HG02610 (cell line): ENCODE results near the gene GJB3.
"Not testable (repeated sequence)": the region's sequence is repeated elsewhere in the genome, so short reads cannot be mapped to it uniquely, and the experiment has no call there.

Source experiments
- ATAC-seq: cut with Tn5 transposase; IDR thresholded peaks from one replicate; pipeline ENCODE4 v1.9.1; 2021; ENCODE audit warnings: mild to moderate bottlenecking, moderate library complexity; ENCODE audit not compliant: unreplicated experiment

Gene GJB3

GRCh38 chr1:34759503-34760357, 21.3 kb upstream of the GJB3 start, which contains the start of gene GJB4:
GJB4 (plus strand) TSS chr1:34759740; CDS start chr1:34761255, 1,515 bp downstream.
- ATAC-seq, result no peak

- no peak for ATAC-seq
These were observed 19.7 kb upstream of the GJB3 start for GRCh38 chr1:34761176-34761761.

GRCh38 chr1:34761776-34762307, 19.2 kb upstream of the GJB3 start:
- ATAC-seq, result no peak

GRCh38 chr1:34762474-34763141, 18.4 kb upstream of the GJB3 start:
- ATAC-seq, result no peak

GRCh38 chr1:34763142-34763781, 17.8 kb upstream of the GJB3 start:
- ATAC-seq, result no peak

GRCh38 chr1:34768856-34769255, 12.2 kb upstream of the GJB3 start:
- no peak for ATAC-seq

- ATAC-seq, result no peak
These were observed 10.0 kb upstream of the GJB3 start for GRCh38 chr1:34770891-34771504.

- ATAC-seq, result no peak
These were observed 9.2 kb upstream of the GJB3 start for GRCh38 chr1:34771573-34772371.

- ATAC-seq, result not testable (repeated sequence)
These were observed 7.9 kb upstream of the GJB3 start for GRCh38 chr1:34773114-34773513.

GRCh38 chr1:34774957-34775356, 6.1 kb upstream of the GJB3 start:
- ATAC-seq, result no peak

GRCh38 chr1:34776911-34777310, 4.1 kb upstream of the GJB3 start:
- no peak for ATAC-seq

- ATAC-seq, result no peak
These were observed 3.3 kb upstream of the GJB3 start for GRCh38 chr1:34777519-34778321.

GRCh38 chr1:34778381-34778780, 2.6 kb upstream of the GJB3 start:
- no peak for ATAC-seq

GRCh38 chr1:34779005-34779404, 2.0 kb upstream of the GJB3 start:
- ATAC-seq, result no peak

GRCh38 chr1:34779526-34779925, 1.5 kb upstream of the GJB3 start:
- ATAC-seq, result no peak

- ATAC-seq, result no peak
These were observed 1.1 kb upstream of the GJB3 start for GRCh38 chr1:34779962-34780361.

GRCh38 chr1:34780528-34780927, 486 bp upstream of the GJB3 start:
- no peak for ATAC-seq

- ATAC-seq, result no peak
These were observed 904 bp downstream of the GJB3 start for GRCh38 chr1:34781844-34782391.

GRCh38 chr1:34784751-34785221, 3.8 kb downstream of the GJB3 start:
- no peak for ATAC-seq
